GM12864 (cell line): Measurements from ENCODE around the gene FRS2.

ENCODE experiments used
- DNase-seq: peaks from one replicate; pipeline ENCODE4 v3.0.0-alpha.2; 2011; ENCODE audit warnings: low read depth
- H3K4me3 ChIP-seq: 2 replicates; pipeline ENCODE4 v1.5.1; 2011; ENCODE audit warnings: mild to moderate bottlenecking, low read depth, low read length, control low read depth
- TF ChIP-seq, protein P1 (sequence below): IDR thresholded peaks from 2 replicates; pipeline ENCODE4 v1.5.1; 2011; ENCODE audit warnings: low read depth, mild to moderate bottlenecking, moderate library complexity, low read length, control low read depth, inconsistent platforms; ENCODE audit errors: missing control alignments

Gene FRS2

DNA sequence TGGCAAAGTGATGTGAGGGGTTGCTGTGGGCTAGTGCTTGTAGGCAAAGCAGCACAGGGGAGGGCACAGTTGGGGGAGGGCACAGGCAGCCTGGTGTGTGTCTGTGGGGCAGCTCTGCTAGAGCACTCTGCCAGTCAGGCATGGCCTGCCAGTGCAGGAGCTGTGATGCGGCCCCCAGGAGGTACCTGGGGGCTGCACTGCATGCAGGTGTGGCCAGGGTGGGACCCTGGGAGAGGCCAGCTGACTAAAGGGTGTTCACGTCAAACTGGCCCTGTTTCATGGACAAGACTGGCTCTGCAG, 54.1 kb downstream of the FRS2 start:
- TF ChIP-seq, protein P1, sequence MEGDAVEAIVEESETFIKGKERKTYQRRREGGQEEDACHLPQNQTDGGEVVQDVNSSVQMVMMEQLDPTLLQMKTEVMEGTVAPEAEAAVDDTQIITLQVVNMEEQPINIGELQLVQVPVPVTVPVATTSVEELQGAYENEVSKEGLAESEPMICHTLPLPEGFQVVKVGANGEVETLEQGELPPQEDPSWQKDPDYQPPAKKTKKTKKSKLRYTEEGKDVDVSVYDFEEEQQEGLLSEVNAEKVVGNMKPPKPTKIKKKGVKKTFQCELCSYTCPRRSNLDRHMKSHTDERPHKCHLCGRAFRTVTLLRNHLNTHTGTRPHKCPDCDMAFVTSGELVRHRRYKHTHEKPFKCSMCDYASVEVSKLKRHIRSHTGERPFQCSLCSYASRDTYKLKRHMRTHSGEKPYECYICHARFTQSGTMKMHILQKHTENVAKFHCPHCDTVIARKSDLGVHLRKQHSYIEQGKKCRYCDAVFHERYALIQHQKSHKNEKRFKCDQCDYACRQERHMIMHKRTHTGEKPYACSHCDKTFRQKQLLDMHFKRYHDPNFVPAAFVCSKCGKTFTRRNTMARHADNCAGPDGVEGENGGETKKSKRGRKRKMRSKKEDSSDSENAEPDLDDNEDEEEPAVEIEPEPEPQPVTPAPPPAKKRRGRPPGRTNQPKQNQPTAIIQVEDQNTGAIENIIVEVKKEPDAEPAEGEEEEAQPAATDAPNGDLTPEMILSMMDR = no peak
- no peak overlapping the region for H3K4me3 ChIP-seq
- no peak for DNase-seq

DNA sequence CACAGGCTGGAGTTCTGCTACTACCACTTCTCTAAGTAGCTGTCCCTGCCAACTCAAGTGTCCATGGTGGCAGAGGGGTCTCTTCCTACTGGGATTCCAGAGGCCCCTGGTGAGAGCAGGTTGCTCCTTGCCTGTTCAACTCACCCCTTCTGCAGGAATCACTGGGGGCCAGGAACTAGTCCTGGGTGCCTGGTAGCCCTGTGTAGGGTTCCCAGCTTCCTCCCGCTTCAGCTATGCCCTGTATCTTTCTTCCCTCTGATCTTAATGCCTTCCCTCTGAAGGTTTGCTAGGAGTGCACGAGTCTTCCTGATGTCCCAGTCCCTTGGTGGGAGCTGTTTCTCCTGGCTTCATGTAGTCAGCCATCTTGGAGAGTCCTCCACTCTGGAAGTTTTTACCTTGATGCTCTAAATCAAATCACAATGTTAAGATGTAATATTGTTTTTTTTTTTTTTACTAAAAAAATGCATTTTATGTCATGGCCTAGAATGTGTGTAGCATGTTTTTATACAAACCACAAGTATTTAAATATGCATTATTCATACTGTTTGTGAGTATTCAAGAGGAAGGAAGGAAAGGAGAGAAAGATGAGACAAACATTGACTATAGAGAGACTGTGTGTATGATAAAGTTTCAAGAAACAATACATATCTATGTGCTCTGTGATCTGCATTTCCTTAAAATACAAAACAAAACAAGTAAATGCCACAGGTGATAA, 54.7 kb downstream of the FRS2 start:
- no peak for DNase-seq
- TF ChIP-seq, protein P1 = no peak
- H3K4me3 ChIP-seq = no peak overlapping the region

DNA sequence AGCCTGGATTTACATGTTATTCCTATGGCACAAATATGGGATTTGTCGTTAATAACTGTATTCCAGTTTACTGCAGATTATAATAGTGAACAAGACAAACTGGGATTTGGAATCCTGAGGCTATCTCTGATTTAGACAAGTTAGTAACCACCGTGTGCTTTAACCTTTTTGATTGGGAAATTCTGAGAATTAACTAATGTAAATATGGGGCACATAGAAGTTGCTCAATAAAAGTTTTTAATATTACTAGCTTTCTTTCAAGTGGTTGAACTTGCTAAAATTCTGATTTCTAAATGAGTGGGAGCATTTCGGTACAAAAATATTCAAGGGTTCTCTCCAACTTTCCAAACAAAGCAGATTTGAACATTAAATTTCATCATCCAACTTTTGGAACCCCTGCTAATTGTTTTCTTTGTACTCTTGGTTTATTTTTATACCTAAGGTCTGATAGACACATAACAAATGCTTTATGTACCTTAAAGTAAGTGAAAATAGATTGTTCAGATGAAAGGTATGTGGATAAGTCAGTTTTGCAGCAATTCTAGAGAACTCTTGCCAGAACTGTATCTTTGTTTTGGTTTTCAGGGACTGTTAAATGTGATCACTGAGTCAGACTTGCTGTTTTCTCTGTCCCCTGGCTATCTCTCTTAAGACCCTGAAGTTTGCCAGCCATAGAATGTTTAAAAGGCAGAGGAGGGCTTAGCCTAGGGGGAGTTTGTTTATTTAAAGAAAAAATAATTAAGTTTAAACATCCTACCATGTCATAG, 57.5 kb downstream of the FRS2 start:
- DNase-seq = no peak
- TF ChIP-seq, protein P1 = no peak
- H3K4me3 ChIP-seq = no peak overlapping the region

DNA sequence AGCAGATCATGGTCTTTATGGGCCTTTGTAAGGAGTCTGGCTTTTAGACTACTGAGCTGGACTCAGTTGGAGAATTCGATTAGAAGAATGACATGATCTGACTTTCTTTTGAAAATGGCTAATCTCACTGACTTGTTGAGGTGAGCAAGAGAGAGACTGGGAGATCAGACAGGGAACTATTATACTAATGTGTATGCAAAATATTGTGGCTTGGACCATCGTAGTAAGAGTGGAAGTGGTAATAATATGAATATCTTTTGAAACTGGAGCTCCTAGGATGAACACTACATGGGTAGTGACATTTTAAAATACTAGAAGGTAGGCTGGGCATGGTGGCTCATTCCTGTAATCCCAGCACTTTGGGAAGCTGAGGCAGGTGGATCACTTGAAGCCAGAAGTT, 58.8 kb downstream of the FRS2 start:
- DNase-seq = no peak
- no peak overlapping the region for H3K4me3 ChIP-seq
- TF ChIP-seq, protein P1 = no peak

DNA sequence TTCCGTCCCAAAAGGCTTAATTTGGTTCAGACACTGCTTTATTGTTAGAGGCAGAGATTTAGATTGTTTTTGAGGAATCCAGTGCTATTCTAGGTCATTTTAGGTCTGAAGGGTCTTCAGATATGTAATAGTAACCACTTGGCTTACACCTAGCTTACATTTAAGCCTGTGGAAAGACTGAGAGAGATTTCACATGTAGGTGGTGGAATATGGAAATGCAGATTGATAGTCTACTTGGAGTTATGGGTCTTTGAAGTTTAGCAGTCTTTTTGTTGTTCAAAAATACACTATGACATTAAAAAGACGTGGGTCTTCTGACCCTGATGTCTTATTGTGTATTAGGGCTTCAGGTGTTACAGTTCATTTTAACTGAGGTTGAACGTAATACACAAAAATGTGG, 63.7 kb downstream of the FRS2 start:
- H3K4me3 ChIP-seq = no peak overlapping the region
- DNase-seq = no peak
- TF ChIP-seq, protein P1 = no peak

DNA sequence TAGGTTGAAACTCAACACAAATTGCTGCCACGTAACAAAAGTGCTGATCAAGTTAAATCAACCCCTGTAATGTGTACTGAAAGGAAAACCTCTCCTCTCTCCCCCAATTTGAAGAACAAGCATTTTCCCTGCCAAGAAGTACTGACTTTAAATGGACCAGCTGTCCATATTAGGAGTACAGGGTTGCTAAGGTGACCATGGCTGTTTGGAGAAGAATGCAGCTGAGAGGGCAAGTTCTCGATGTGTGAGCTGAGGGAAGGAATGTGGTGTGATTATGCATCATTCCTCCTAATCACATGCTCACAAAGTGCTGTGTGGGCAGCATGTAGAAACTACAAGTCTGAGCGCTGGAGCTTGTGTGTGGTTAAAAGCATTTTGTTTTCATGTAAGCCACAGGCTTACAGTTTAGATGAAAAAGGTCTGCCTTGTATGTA, 64.2 kb downstream of the FRS2 start:
- DNase-seq = no peak
- H3K4me3 ChIP-seq = no peak overlapping the region
- TF ChIP-seq, protein P1 = no peak

DNA sequence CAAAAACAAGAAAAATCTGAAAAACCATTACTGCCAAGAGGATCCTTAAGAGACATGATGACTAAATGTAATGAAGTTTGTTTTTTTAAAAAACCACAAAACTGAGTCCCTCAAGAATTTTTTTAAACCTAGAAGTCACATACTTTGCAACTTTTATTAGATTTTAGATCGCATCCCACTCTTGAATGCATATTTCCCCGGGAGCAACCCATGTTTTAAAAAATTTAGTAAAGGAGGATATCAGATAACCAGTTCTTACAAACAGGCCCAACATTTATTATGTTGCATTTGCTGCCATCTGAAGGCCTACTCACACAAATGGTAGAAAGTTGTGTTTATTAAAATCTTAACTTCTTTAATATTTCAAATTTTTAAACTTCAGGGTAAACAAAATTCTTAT, 70.8 kb downstream of the FRS2 start:
- TF ChIP-seq, protein P1 = no peak
- H3K4me3 ChIP-seq = no peak overlapping the region
- no peak for DNase-seq
